Immature natural killer cell (primary cell): ENCODE measurements around the gene PSMF1. TPM values are rescaled to one million over a fixed set of nuclear protein-coding genes. Genes with fewer than 3 reads are reported as not detected.

Source experiments
- DNase-seq, 3 donors: peaks; one replicate each; pipeline ENCODE4 v3.0.0; 2022; ENCODE audit warnings: mixed read lengths in 1 of 3
- H3K27ac Mint-ChIP-seq, 6 donors: one replicate each; pipeline ENCODE4 v1.8.0; 2020; ENCODE audit warnings: mixed read lengths in 6 of 6, mild to moderate bottlenecking in 5 of 6, inconsistent platforms in 4 of 6, moderate library complexity in 3 of 6
- H3K27me3 Mint-ChIP-seq, 3 donors: one replicate each; pipeline ENCODE4 v1.8.0; 2020 to 2021; ENCODE audit warnings: low read depth in 3 of 3, mild to moderate bottlenecking in 3 of 3, mixed read lengths in 3 of 3, moderate library complexity in 3 of 3, inconsistent platforms in 1 of 3
- H3K36me3 Mint-ChIP-seq, 3 donors: one replicate each; pipeline ENCODE4 v1.8.0; 2020; ENCODE audit warnings: mixed read lengths in 3 of 3, inconsistent platforms in 2 of 3, mild to moderate bottlenecking in 2 of 3
- H3K4me1 Mint-ChIP-seq, 2 donors: one replicate each; pipeline ENCODE4 v1.8.0; 2020; ENCODE audit warnings: inconsistent platforms in 2 of 2, mild to moderate bottlenecking in 2 of 2, mixed read lengths in 2 of 2, moderate library complexity in 1 of 2
- H3K4me3 Mint-ChIP-seq, 5 donors: one replicate each; pipeline ENCODE4 v1.8.0; 2020; ENCODE audit warnings: mild to moderate bottlenecking in 5 of 5, mixed read lengths in 5 of 5, inconsistent platforms in 3 of 5, moderate library complexity in 3 of 5
- H3K9me3 Mint-ChIP-seq, 6 donors: one replicate each; pipeline ENCODE4 v1.8.0; 2020; ENCODE audit warnings: mild to moderate bottlenecking in 6 of 6, mixed read lengths in 6 of 6, inconsistent platforms in 4 of 6, moderate library complexity in 3 of 6
- polyA plus RNA-seq, 3 donors: library from polyadenylated mRNA; unstranded; fragments of 300-500 nt; fragmentation: Illumina TruSeq; gene quantifications; one replicate each; pipeline ENCODE4 v1.2.3, GENCODE V29; 2021

PSMF1 gene
- polyA plus RNA-seq, 3 donors from 2014 or later: 87.6 to 172 (median 140) TPM

DNA sequence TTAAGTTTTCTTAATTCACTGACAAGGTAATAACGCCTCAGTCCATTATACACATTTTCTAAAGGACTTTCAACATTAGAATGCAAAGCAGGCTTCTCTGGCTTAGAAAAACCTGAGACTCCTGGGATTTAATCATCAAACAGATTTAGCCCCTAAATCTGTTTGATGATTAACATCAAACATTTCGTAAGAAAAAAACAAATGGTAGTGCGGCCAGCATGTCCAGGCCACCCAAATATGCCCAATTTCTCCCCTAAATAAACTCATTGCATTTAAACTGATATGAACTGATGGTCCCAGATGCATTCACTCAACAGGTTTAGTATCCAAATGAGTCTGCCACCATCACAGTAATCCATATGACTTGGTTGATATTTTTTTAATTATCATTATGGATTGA, 60.2 kb downstream of the PSMF1 start:
- peaks cover 0 to 3% of the 10 kb centered on the region in 2 donors for H3K4me1 Mint-ChIP-seq
- H3K27me3 Mint-ChIP-seq: peaks cover 0 to 3% (median 2%) of the 10 kb centered on the region in 3 donors
- H3K36me3 Mint-ChIP-seq: peaks cover 11 to 35% (median 13%) of the 10 kb centered on the region in 3 donors
- H3K9me3 Mint-ChIP-seq: no peaks in the 10 kb centered on the region
- DNase-seq: no peak
- H3K27ac Mint-ChIP-seq: no peak overlapping the region
- no peak overlapping the region for H3K4me3 Mint-ChIP-seq

GRCh38 chr20:1180949-1181348, 62.5 kb downstream of the PSMF1 start:
- Mint-ChIP-seq H3K27me3 (peaks cover 5 to 7% (median 7%) of the 10 kb centered on the region in 3 donors), H3K4me3 (no peak overlapping the region), H3K4me1 (peaks cover 9 to 11% of the 10 kb centered on the region in 2 donors), H3K36me3 (peaks cover 4 to 23% (median 6%) of the 10 kb centered on the region in 3 donors), H3K9me3 (no peaks in the 10 kb centered on the region), H3K27ac (no peak overlapping the region)
- DNase-seq: no peak

- peaks cover 12 to 14% of the 10 kb centered on the region in 2 donors for H3K4me1 Mint-ChIP-seq
- peaks cover 5 to 11% (median 7%) of the 10 kb centered on the region in 3 donors for H3K27me3 Mint-ChIP-seq
- no peak overlapping the region for H3K4me3 Mint-ChIP-seq
- DNase-seq: no peak
- no peak overlapping the region for H3K27ac Mint-ChIP-seq
- no peaks in the 10 kb centered on the region for H3K9me3 Mint-ChIP-seq
- H3K36me3 Mint-ChIP-seq: peaks cover 0 to 14% (median 6%) of the 10 kb centered on the region in 3 donors
These were observed 63.7 kb downstream of the PSMF1 start for GRCh38 chr20:1182106-1182505.

- H3K9me3 Mint-ChIP-seq: no peaks in the 10 kb centered on the region
- H3K27me3 Mint-ChIP-seq: peaks cover 5 to 11% (median 7%) of the 10 kb centered on the region in 3 donors
- peaks cover 12 to 14% of the 10 kb centered on the region in 2 donors for H3K4me1 Mint-ChIP-seq
- peak overlapping the region in 2 of 5 donors; percentile 25 to 48 for H3K4me3 Mint-ChIP-seq
- DNase-seq: no peak
- H3K36me3 Mint-ChIP-seq: peaks cover 0 to 9% (median 6%) of the 10 kb centered on the region in 3 donors
- no peak overlapping the region for H3K27ac Mint-ChIP-seq
These were observed 64.8 kb downstream of the PSMF1 start for GRCh38 chr20:1183153-1183552.

GRCh38 chr20:1184260-1184637, 65.8 kb downstream of the PSMF1 start:
- Mint-ChIP-seq H3K4me1 (peaks cover 12 to 14% of the 10 kb centered on the region in 2 donors), H3K9me3 (no peaks in the 10 kb centered on the region), H3K27me3 (peaks cover 5 to 11% (median 7%) of the 10 kb centered on the region in 3 donors), H3K36me3 (peaks cover 0 to 9% (median 6%) of the 10 kb centered on the region in 3 donors), H3K27ac (no peak overlapping the region), H3K4me3 (peak overlapping the region; percentile 51 to 71 (median 58))
- DNase-seq: no peak

- H3K27ac Mint-ChIP-seq: no peak within 1 kb of the TSS
- no peak for DNase-seq
- H3K4me1 Mint-ChIP-seq: peaks cover 12 to 14% of the 10 kb centered on the region in 2 donors
- H3K4me3 Mint-ChIP-seq: peak within 1 kb of the TSS; percentile 51 to 71 (median 58)
- peaks cover 5 to 11% (median 7%) of the 10 kb centered on the region in 3 donors for H3K27me3 Mint-ChIP-seq
- H3K36me3 Mint-ChIP-seq: peaks cover 0 to 5% (median 1%) of the 10 kb centered on the region in 3 donors
- H3K9me3 Mint-ChIP-seq: no peaks in the 10 kb centered on the region
These were observed 66.4 kb downstream of the PSMF1 start, which contains the start of gene TMEM74B for GRCh38 chr20:1184638-1185315. TMEM74B (minus strand) TSS chr20:1184981; CDS start chr20:1183801, 1,180 bp downstream.

GRCh38 chr20:1185316-1185741, 66.9 kb downstream of the PSMF1 start:
- Mint-ChIP-seq H3K9me3 (no peaks in the 10 kb centered on the region), H3K27me3 (peaks cover 5 to 11% (median 9%) of the 10 kb centered on the region in 3 donors), H3K36me3 (peaks cover 0 to 3% (median 0%) of the 10 kb centered on the region in 3 donors), H3K27ac (no peak overlapping the region), H3K4me3 (no peak overlapping the region), H3K4me1 (peaks cover 12 to 14% of the 10 kb centered on the region in 2 donors)
- DNase-seq: no peak

- Mint-ChIP-seq H3K4me3 (peak overlapping the region in 4 of 5 donors; percentile 49 to 71 (median 56)), H3K9me3 (no peaks in the 10 kb centered on the region), H3K4me1 (peaks cover 12 to 14% of the 10 kb centered on the region in 2 donors), H3K27ac (no peak overlapping the region), H3K36me3 (peaks cover 0 to 3% (median 0%) of the 10 kb centered on the region in 3 donors), H3K27me3 (peaks cover 5 to 11% (median 9%) of the 10 kb centered on the region in 3 donors)
- peak in 1 of 3 donors; percentile 9 for DNase-seq
These were observed 67.5 kb downstream of the PSMF1 start for GRCh38 chr20:1185790-1186334.

GRCh38 chr20:1186367-1186991, 68.1 kb downstream of the PSMF1 start:
- peak overlapping the region in 2 of 5 donors; percentile 49 to 71 for H3K4me3 Mint-ChIP-seq
- no peak for DNase-seq
- H3K4me1 Mint-ChIP-seq: peaks cover 12 to 14% of the 10 kb centered on the region in 2 donors
- no peaks in the 10 kb centered on the region for H3K9me3 Mint-ChIP-seq
- H3K36me3 Mint-ChIP-seq: peaks cover 0 to 3% (median 0%) of the 10 kb centered on the region in 3 donors
- H3K27me3 Mint-ChIP-seq: peaks cover 5 to 11% (median 9%) of the 10 kb centered on the region in 3 donors
- H3K27ac Mint-ChIP-seq: no peak overlapping the region

DNA sequence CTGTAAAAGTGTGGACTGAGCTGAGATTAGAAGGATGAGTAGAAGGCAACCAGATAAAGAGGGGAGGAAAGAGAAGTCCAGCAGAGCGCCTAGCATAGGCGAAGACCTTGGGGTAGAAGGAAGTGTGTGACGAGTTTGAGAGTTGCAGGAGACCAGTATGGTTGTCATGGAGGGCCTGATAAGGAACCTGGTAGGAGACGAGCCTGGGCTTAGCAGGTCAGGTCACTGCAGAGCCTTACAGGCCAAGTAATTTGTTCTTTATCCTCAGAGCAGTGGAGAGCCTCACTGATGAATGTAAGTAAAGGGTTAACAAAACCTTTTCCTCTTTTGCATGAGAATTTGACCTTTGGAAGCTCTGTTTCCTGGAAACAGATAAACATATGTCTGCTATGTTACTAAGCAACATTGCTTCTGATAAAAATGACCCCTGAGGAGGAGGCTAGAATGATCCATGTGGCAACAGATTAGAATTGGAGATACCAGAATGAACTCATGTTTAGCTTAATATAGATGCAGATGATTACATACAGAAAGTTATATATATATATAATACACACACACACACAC, 69.3 kb downstream of the PSMF1 start:
- DNase-seq: no peak
- no peak overlapping the region for H3K4me3 Mint-ChIP-seq
- peaks cover 0 to 3% (median 0%) of the 10 kb centered on the region in 3 donors for H3K36me3 Mint-ChIP-seq
- H3K4me1 Mint-ChIP-seq: peaks cover 12 to 14% of the 10 kb centered on the region in 2 donors
- no peaks in the 10 kb centered on the region for H3K9me3 Mint-ChIP-seq
- no peak overlapping the region for H3K27ac Mint-ChIP-seq
- peaks cover 2 to 11% (median 9%) of the 10 kb centered on the region in 3 donors for H3K27me3 Mint-ChIP-seq

GRCh38 chr20:1188347-1188746, 69.9 kb downstream of the PSMF1 start:
- H3K27ac Mint-ChIP-seq: no peak overlapping the region

DNA sequence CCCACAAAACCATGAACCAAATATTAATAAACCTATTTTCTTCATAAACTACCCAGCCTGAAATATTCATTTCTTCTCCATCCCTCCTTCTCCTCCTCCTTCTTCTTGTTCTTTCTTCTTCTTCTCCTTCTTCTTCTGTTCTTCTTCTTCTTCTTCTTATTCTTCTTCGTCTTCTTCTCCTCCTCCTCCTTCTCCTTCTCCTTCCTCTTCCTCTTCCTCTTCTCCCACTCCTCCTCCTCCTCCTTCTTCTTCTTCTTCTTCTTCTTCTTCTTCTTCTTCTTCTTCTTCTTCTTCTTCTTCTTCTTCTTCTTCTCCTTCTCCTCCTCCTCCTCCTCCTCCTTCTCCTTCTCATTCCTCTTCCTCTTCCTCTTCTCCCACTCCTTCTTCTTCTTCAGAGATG, 71.4 kb downstream of the PSMF1 start:
- Mint-ChIP-seq H3K4me1 (peaks cover 5% of the 10 kb centered on the region in 2 donors), H3K9me3 (no peaks in the 10 kb centered on the region), H3K4me3 (no peak overlapping the region), H3K36me3 (no peaks in the 10 kb centered on the region), H3K27me3 (peaks cover 2 to 4% (median 3%) of the 10 kb centered on the region in 3 donors), H3K27ac (no peak overlapping the region)
- no peak for DNase-seq

More at GRCh38 chr20:1188347-1188746, 69.9 kb downstream of the PSMF1 start:
- no peak for DNase-seq
- H3K27me3 Mint-ChIP-seq: peaks cover 2 to 11% (median 9%) of the 10 kb centered on the region in 3 donors
- H3K4me3 Mint-ChIP-seq: no peak overlapping the region
- peaks cover 12% of the 10 kb centered on the region in 2 donors for H3K4me1 Mint-ChIP-seq
- no peaks in the 10 kb centered on the region for H3K9me3 Mint-ChIP-seq
- peaks cover 0 to 3% (median 0%) of the 10 kb centered on the region in 3 donors for H3K36me3 Mint-ChIP-seq

GRCh38 chr20:1190847-1191246, 72.4 kb downstream of the PSMF1 start:
- H3K4me3 Mint-ChIP-seq: no peak overlapping the region

More at GRCh38 chr20:1190847-1191246, 72.4 kb downstream of the PSMF1 start:
- DNase-seq: no peak
- Mint-ChIP-seq H3K27me3 (peaks cover under 1 to 4% (median 3%) of the 10 kb centered on the region in 3 donors), H3K9me3 (no peaks in the 10 kb centered on the region), H3K36me3 (no peaks in the 10 kb centered on the region), H3K27ac (no peak overlapping the region), H3K4me1 (peaks cover 4 to 5% of the 10 kb centered on the region in 2 donors)
